Hematopoietic multipotent progenitor cell treated with erythropoietin and hydrocortisone succinate and interleukin-3 and kit ligand, for 17 days (in vitro differentiated cells): ENCODE measurements around the gene NTS.

Experiments
- DNase-seq: peaks from one replicate; pipeline ENCODE4 v3.0.0-alpha.2; 2015; ENCODE audit warnings: low spot score

NTS gene

DNA sequence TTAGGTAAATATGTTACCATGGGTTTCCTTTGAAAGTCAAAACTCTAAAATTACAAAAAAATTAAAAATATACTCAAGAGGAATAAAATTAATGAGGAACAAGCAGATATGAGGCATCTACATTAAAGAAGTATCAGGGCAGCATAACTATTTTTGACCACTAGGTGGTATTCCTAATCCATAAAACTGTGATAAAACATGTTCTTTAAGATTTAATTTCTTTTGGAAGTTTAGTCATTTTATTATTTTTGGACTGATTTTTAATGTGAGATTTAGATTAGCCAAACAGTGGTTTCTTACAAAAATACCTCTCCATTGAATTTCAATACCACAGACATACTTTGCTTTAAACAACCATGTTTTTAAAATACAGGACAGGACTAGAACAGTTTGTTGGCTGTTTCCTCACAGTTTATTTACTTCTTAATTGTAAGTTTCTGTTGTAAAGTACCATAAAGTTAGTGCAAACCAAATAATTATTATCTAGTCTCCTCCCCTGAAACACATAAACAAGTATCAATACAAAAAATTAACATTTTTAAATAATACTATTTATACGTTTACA lies 49.8 kb downstream of the NTS start:
- DNase-seq = no peak

DNA sequence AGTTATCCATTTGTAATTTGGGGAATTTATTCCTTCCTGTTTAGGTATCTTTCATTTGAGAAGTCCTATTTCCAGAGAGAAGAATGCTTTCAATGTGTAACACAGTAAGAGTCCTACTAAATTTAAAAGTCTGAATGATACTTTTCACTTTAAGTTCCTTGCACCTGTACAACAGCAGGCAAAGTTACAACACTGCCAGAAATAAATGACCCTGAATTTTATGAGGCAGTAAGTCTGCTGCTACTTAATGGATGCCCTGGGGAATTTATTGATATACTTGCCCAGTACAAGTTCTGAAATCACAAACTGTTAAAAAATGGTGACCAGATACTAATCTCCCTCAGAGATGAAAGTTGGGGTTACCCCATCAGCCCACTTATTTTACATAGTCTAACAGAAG lies 53.1 kb downstream of the NTS start:
- no peak for DNase-seq
